GM21526 (cell line): Measurements from ENCODE around the gene AGBL1.

Experiments used
- ATAC-seq: cut with Tn5 transposase; IDR thresholded peaks from one replicate; pipeline ENCODE4 v1.9.1; 2021; ENCODE audit warnings: moderate library complexity; ENCODE audit not compliant: unreplicated experiment, low FRiP score

The AGBL1 gene

DNA sequence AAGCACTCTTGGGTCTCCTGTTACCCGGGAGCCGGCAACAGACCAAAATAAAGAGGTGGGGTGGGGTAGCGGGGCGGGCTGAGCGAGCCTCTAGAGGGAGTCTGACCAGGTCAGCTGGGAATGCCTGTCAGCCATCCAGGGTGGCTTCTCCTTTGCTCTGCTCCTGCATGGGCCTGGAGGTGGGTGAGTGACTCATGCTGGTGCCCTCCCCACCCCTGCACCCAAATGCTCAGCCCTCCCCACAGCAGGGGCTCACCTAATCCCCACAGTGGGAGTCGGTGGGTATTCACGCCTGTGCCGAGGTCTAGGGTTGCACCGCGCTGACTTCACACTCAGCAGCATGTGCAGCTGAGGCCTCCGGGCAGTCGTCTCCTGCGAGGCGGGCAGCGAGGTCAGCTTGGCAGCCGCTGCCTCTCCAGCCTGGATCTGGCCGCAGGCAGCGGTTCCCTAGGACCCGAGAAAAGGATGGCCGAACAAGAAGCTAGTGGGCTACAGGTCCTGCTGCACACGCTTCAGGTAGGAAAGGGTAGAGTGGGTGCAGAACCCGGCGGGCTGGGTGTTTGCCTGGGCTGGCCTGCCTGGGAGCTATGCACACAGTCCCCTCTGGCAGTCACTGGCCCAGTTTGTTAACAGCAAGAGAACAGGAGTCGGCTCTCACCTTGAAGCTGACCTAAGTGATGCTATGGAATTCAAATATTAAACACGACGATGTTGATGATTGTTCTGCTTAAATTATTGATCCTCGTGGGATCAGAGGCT, at the start of gene AGBL1:
Gene AGBL1 (plus strand): TSS at position 364 of the 759 bp plus-strand sequence.
- ATAC-seq, result no peak

DNA sequence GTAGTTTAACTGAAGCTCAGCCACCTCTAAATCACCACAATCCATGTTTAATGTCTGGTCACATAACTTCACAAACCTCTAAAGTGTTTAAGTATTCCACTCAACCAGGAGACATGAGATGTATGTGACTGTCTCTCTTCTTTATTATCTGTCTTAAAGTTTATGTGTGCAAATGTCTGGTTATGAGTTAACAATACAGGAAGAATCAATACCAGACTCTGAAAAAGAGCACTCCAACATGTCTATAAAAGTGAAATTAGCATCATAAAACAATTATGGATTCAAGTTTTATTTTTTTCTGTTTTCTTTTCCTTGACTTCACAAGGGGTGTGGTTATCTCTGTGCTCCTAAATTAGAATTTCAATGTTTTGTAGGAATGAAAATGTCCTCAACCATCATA, 44.8 kb upstream of the AGBL1 start:
- ATAC-seq, result no peak

DNA sequence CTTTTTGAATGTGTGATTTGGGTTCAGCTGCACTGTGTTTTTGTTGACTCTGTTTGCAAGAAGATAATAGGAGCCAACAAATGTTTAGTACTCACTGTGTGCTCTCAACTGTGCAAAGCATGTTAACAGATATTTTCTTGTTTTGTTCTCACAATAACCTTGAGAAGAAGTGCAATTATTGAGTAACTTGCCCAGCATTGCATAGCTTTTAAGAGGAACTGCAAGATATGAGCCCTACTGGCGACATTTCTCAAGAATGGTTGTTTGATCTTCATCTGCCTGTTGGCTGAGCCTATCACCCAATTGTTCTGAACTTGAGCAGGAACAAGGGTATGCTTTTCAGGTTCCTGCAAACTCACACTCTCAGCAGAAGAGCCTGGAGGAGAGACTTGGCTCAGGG, 43.4 kb upstream of the AGBL1 start:
- ATAC-seq, result no peak

DNA sequence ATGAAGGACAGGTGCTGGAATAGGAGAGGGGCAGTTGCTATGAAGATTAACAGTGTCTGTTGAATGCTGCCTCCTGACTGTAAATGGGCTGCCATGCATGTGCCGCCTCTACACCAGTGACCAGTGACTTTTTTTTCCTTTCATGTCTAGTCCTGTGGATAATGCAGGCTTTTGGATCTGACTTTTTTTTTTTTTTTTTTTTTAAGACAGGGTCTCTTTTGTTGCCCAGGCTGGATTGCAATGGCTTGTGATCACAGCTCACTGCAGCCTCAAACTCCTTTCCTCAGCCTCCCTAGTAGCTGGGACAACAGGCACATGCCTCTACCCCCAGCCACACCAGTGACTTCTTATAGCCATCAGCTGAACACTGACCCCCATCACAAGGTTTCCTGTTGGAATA, 41.2 kb upstream of the AGBL1 start:
- no peak for ATAC-seq

DNA sequence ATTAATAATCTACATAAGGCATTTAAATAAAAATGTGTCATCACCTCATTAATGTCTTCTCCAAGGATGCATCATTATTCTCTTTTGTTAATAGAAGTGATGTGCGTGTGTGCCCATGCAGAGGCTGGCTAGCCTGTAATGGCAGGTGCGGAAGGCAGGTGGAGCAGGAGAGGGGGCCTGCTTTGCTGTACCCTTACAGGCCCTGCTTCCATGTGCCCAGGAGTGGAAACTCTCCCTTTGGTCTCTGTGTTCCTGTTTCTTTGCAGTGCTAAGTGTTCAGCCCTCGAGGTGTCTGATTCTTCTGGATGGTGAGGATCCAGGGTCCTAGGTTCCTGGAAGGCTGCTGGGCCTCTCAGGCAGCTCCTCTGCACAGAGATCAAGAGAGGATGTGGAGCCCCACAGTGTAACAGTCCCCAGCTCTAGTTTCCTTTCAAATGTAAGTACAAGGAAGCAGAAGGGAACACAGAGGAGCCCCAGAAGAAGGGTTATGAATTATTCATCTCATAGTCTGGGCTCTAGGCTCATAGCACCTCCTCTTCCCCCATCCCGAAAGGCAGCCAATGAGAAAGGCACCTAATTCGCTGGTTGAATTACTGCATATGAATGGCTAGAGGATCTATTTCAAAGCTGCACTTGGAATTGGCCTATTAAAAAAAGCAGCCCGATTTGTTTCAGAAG, 39.2 kb upstream of the AGBL1 start:
- ATAC-seq, result no peak

DNA sequence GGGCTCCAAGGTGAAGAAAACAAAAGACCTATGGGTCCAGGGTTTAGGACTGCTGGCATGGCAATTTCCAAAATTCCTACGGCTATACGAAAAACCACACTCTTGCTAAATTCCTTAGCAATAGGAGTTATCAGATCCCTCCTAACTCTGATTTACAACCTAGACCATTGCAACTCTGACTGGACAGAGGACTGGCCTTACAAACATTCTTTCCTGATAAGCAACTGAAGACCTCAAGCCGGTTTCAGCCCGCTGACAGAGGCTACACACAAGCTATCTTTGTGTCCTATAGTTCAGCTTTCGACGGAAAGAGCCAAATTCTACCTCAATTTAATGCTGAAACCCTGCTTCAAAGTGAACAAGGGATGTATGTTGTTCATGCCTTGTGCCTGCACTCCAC, 38.3 kb upstream of the AGBL1 start:
- no peak for ATAC-seq

DNA sequence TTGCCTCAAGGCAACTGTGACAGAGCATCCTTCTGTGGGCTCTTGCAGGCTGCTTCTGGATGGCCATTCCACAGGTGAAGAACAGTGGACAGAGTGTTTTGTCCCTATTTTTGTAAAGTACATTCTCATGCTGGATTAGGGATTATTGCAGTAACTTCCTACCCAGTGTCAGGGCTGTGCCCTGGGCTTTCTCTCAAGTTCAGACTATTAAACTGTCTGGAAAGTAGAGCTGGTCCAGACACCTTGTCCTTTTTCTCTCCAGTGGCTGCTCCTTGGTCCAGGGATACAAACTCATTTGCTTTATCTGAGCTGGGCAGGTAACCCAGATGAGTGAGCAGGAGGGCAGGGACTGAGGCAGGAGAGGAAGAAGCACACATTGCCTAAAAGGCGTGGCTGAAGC, 37.4 kb upstream of the AGBL1 start:
- ATAC-seq, result no peak

DNA sequence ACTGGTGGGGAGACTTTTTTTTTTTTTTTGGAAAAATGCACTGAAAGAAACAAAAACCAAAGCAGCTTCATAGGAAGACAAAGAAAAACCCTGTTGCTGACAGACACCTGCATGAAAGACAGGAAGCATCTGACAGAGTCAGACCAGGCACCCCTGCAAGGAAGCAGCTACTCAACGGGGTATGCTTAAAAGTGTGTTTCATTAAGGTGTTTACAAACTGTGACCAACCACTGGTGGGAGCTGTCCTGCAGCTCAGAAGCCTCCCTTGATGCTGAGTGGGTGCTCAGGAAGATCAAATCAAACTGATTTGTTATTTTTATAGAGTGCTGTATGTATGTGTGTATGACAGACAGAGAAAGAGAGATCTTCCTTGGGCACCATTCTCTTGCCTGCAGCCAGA, 34.7 kb upstream of the AGBL1 start:
- no peak for ATAC-seq

DNA sequence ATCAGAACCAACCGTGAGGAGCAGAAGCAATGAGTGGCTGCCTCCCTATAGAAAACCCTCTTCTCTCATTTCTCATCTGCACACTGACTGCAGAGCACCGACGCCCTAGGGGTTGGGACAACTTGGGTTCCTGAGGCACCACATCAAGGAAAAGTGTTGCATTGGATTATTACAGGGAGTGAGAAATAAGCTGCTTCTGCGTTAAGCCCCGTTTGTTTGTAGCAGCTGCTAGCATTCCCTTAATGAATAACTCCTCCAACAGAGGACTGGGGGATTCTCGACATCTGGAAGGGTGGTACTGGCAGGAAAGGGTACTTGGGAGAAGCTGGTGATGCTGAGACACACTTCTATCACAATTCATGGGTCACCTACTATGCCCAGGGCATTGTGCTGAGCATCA, 25.3 kb upstream of the AGBL1 start:
- ATAC-seq, result no peak

DNA sequence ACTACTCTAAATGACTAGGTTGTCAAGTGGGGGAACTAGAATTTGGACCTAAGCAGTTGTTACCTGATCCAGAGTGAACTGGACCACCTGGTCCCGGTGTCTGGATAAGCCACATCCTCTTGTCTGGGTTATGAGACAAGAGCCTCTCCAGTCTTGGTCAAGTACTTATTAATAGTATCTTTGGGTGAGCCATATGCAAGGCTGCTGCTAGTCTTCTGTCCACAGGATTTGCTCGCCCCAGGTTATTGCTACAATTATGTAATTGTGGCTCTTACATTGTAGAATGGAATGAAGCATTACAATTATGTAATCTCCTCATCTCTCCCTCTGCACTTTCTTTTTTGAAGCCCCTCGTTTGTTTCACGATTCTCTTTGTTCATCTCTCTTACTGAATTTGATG, 24.0 kb upstream of the AGBL1 start:
- ATAC-seq, result no peak

DNA sequence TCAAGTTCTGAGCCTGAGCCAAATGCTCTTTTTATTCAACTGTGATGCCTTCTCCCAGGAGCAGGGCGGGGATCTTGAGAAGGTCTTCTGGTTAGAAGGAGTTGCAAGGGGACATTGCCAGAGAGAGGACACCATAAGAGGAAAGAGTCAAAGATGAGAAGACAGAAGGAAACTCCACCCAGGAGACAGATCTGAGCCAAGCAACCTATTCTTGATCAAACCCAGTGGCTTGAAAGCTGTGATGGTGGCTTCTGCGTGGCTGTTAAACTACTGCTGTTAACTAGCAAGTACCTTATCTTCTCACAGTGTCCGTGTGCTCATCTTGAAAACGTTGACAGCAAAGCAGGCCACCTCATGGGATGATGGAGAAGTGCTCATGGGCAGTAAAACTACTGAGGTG, 19.8 kb upstream of the AGBL1 start:
- no peak for ATAC-seq

DNA sequence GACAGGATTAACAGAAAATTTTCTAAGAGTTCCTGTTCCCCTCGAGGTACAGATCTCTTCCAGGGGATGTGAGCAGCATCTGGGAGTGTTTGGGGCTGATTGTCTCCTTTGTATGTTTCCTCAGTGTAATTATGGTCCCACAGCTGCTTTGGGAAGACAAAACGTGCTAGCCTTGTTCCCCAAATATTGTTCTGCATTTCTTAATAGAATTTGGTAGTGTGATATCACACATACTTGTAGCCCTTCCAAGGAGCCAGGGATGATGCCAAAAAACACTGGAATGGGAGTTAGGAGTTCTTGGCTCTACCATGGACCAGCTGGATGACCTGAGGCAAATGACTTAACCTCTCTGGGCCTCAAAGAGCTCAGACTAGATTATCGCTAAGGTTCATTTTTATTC, 19.0 kb upstream of the AGBL1 start:
- no peak for ATAC-seq

DNA sequence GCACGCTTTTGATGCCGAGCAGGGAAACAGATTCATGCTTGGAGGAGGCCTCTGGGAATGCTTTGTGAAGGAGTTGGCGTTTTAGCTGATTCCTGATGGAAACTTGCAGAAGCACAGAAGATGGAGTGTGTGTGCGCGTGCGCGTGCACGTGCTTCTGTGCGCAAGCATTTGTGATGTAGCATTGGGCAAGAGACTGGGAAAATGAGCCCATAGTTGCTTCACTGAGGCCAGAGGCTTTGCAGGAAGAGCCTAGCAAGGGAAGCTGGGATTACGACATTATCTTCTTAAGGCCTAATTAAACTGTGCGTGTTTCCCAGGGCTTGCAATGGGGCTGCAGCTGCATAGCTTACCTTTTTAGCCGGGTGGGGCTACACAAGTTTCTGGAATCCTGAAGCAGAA, 18.1 kb upstream of the AGBL1 start:
- ATAC-seq, result no peak

DNA sequence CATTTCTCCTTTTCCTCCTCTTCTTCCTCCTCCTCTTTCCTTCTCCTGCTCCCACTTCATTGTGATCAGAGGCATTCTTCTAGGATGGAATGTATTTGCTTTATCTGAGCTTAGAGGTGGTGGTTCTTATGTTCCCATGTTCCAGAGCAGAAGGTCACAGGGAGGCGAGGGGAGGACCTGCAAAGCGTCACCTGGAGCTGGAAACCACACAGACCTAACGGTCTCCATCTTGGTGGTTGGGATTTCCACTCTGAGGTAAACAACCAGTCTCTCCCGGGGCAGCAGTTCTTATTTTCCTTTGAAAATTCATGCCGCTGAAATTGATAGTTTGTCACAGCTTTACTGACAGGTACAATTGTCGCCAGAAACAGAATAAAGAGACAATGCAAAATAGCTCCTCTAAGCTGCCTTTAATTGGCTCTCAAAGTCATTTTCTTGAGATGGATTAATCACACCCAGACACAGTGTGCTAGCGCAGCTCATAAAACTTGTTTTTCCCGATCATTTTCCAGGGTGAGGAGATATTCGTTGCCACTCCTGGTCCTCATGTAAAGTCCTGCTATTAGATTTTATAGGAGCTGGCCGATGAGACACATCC, 16.9 kb upstream of the AGBL1 start:
- no peak for ATAC-seq

DNA sequence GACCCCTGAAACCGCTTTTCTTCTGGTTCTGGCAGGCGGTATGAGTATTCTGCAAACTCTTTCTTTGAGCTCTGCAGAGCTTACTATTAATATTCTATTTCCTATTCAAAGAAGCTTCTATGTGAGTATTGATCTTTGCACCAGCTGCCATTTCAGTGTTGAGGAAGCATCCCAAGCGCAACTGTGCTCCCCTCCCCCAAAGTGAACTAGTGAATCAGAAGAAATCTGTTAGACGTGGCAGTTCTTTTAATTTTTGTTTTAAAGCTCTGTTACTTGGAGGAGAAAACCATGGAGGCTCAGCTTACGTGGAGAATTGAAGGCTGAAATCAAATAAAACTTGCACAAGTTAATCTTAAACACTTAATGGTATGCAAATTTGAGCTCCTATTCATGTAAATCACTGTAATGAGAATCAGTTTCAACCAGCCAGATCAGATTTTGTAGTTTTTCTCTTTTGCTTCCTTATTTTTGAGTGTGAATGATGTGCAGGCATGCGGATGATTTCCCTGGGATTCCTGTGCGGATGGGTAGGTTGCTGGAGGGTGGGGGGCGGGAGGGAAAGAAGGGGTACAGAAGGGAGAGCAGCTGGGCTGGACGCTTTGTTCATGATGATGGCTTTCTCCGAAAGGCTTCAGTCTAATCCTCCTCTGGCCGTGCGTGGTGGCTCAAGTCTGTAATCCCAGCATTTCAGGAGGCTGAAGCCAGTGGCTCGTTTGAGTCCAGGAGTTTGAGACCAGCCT, 16.1 kb upstream of the AGBL1 start:
- ATAC-seq, result no peak

DNA sequence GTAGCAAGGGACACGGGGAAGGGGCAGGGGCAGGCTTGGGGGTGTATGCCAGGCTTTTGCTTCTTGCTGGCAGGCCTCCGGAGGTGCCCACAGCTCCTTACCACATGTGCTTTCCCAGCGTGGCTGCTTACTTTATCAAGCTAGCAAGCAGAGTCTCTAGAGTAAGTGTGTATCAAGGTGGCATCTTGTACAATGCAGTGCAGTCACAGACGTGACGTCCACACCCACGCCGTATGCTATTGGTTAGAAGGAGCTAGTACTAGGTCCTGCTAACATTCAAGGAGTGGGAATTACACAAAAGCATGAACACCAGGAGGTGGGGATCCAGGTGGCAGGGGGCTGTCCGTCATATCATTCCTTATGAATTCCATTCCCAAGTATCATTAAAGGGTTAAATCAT, 15.3 kb upstream of the AGBL1 start:
- no peak for ATAC-seq

DNA sequence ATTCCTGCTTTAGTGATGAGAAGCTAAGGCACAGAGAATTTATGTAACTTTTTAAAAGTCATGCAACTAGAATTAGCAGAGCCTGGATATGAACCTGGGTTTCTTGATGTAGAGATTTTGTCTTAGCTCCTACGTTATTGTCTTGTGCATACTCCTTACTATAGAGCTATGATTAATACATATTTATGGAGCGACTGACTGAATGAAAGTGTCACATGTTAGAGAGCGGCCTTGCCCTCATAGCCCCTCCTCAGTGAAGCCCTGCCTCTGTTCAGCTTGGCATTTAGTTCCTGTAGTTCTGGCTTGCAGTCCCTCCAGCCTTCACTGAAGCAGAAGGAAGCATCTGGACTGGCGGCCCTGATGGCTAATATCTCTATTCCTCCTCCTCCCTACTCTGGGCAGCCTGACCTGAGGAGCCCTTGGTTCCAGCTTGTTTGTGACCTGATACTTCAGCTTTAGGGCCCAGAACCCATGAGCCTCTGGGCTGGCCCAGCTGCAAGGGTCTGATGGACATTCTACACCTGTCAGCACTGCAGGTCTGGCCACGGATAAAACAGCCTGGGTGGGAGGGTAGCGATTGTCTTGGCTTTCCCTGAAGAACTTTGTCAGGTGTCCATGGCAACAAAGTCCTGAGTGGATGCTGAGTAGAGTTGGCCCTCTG, 13.4 kb upstream of the AGBL1 start:
- ATAC-seq, result no peak

DNA sequence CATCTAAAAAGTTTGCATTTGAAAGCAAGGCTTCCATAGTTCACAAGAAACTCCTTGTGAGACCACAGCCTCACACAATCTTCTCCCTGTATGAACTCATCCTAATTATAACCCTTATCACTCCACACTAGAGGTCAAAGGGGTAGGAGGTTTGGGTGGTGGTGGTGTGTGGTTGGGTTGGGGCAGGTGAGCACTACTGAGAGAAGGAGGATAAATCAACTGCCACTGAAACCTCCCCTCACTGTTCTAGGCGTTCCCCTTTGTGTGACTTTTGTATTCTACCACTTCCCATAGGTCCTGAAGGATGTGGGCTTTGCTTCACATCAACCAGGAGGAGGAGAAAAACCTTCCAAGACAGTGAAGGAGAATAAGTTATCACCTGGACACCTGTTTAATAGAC, 6.4 kb upstream of the AGBL1 start:
- no peak for ATAC-seq

DNA sequence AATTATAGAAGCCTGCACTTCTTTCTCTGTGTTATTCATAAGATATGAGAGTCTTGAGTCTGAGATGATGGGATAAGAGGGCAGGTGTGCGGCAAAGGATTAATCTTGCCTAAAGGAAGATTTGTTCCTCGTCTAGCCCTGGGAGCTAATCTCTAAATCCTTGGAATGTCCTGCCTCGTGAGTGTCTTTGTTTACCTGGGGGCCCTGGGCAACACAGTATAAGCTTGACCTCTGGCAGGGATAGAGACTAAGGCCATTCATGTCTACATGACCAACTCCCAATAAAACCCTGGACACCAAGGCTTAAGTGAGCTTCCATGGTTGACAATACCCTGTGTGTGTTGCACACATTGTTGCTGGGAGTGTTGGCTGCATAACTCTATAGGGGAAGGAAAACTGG, 3.2 kb upstream of the AGBL1 start:
- ATAC-seq, result no peak

DNA sequence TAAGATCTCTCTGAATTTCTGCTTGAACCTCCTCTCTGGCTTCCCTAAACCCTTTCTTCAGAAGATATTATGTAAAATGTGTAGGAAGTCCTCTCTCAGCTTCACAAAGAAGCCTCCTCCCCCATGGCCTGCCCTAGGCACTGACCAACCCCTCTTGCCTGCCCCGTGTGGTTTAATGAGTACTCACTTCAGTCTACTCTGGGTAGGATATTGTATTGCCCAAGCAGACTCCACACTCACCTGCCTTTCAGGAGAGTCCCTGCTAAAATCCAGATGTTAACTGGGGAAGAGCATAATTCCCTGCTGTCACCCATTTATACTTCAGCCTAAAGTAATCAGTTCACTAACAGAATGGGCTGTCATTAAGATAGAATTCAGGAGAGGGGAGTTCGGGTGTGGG, 2.6 kb upstream of the AGBL1 start:
- ATAC-seq, result no peak

DNA sequence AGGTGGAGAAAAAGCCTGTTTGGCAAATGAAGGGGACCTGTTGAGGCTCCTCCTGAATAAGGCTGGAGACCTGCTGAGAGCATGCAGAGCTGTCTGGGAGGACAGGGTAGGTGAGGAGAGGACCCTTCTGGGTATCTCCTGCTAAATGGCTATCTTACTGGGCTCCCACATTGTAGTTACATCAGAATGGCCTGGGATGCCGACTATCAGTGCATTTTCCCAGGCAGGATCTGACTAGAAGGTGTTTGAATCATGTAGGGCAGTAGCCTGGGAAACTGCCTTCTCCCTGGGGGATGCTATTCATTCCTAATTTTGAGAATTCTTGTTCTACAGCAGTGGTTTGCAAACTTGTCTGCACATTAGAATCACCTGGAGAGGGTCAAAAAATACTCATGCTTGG, 631 bp downstream of the AGBL1 start:
- no peak for ATAC-seq
